HG03575 (cell line): ENCODE measurements around the gene CD3G.

Experiments
- ATAC-seq: cut with Tn5 transposase; IDR thresholded peaks from one replicate; pipeline ENCODE4 v1.9.1; 2021; ENCODE audit not compliant: unreplicated experiment, insufficient number of reproducible peaks, low FRiP score; ENCODE audit errors: extremely low read depth

CD3G gene

DNA sequence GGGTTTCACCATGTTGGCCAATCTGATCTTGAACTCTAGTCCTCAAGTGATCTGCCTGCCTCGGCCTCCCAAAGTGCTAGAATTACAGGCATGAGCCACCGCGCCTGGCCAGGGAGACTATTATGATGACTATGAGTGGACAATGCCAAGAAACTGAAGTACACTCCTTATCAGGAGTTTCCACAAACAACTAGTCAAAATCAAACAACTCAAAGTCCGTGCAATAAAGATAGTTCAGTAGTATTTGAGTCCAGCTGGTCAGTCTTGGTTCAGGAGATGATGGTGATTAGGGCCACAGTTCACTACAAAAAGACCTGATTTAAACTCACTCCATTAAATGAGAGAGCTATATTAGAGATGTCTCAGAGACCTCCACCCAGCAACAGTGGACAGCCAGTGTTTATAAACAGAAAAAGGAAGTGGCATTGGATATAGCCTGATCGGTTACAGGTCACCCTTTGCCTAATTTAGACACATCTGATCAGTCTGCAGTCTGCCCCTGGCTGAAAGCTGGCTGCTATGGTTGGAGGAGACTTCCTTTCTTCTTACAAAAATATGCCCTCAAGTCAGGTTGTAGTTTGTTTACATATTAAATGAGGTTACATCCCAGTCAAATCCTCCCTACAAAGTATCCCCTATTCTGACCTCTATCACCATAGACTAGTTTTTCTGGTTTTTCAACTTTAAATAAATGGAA lies 22.6 kb upstream of the CD3G start:
- ATAC-seq = no peak

- ATAC-seq = no peak
These were observed 21.4 kb upstream of the CD3G start for GRCh38 chr11:118322721-118323120.

GRCh38 chr11:118325283-118325682 lies 18.9 kb upstream of the CD3G start:
- no peak for ATAC-seq

DNA sequence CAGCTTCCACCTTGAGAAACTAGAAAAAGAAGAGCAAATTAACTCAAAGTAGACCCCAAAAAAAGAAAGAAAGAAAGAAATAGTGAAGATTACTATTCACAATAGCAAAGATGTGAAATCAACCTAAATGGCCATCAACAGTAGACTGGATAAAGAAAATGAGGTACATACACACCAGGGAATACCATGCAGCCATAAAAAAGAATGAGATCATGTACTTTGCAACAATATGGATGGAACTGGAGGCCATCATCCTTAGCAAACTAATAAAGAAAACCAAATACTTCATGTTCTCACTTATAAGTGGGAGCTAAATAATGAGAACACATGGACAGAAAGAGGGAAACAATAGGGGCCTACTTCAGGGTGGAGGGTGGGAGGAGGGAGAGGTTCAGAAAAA lies 15.4 kb upstream of the CD3G start:
- ATAC-seq = no peak

DNA sequence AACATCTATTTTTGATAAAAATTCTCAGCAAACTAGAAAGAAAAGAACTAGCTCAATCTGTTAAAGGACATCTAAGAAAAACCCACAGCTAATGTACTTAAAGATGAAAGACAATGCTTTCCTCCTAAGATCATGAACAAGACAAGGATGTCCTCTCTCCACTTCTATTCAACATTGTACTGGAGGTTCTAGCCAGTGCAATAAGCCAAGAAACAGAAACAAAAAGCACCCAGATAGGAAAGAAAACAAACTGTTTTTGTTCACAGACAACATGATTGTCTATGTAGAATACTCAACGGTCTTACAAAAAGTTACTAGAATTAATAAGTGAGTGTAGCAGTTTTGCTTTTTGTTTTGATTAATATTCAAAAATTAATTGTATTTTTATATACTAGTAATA lies 9.4 kb upstream of the CD3G start:
- ATAC-seq = no peak

GRCh38 chr11:118338637-118339061 lies 5.5 kb upstream of the CD3G start:
- no peak for ATAC-seq

GRCh38 chr11:118339281-118339961 lies 4.7 kb upstream of the CD3G start:
- ATAC-seq = no peak

GRCh38 chr11:118340449-118340848 lies 3.7 kb upstream of the CD3G start:
- ATAC-seq = no peak

DNA sequence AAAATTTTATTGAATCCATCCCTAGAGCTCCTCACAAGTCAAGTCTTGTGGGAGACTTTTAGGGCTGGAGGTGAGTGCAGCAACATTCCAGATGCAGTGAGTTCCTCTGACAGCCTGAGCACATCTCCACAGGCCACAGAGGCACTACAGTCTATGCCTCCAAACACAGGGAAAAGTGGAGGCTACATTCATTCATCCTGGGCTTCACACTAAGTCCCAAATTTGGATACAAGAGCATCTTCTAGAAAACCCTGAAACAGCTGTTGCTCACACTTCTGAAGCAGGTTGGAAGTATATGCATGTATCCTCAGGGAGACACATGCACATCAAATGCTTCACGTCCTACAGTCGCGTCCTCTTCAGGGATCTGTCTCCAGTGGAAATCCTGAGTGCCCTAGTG lies 2.9 kb upstream of the CD3G start:
- ATAC-seq = no peak

DNA sequence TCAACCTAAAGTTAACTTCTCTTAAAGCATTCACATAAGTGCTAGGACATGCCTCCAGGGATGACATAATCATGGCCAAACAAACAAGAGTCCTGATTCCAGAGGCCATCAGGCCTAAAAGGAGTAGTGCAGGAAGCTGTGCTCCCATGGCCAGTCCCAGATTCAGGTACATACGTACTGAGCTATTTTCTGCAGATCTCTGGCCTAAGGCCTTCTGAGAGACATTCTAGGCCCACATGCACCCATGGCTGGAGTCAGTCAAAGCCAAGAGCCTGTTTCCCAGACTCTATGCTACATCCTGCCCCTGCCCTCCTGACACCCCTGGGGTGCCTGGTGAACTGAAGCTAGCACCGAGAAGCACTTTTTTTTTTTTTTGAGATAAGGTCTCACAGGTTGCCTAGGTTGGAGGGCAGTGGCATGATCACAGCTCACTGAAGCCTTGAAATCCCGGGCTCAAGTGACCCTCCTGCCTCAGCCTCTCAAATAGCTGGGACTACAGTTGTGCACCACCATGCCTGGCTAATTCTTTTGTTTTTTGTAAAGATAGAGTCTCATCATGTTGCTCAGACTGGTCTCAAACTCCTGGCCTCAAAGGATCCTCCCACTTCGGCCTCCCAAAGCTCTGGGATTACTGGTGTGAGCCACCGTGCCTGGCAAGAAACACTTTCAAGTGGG lies 2.2 kb upstream of the CD3G start:
- no peak for ATAC-seq

DNA sequence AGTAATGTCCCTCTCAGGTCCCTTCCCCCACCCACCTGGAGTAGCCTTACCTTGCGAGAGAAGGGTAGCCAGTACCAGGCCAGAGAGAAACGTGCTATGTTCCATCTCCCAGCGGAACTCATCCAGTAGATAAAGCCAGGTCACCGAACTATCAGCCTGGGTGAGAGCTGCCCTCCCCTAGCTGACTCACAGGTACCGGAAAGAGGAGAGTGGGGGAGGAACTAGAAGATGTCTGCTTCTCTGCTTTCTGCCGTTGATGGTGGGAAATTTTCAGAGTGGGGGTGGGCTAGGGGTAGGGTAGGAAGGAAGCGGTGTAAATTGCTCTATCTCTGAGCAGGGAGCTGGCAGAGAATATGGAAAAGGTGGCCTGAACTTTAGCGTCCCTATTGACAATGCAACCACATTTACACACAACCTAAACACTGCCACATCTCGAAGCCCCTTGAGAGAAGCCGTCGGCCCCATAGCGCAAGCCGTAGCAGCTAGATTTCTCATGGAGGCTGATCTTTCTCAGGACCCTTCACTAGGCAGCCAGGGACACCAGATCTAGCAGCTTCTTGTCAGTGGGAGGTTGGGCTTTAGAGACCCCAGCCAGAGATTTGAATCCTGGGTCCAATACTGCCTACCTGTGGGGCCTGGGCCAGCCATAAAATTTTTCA lies 1.5 kb upstream of the CD3G start, which contains the start of gene CD3D:
TSS of gene CD3D (minus strand) at position 203 of the 659 bp plus-strand sequence. CDS start at position 105, 98 bp downstream.
- ATAC-seq = no peak

- no peak for ATAC-seq
These were observed 896 bp upstream of the CD3G start for GRCh38 chr11:118343248-118343647.

GRCh38 chr11:118349475-118349874 lies 5.3 kb downstream of the CD3G start:
- ATAC-seq = no peak

GRCh38 chr11:118353084-118353710 lies 9.1 kb downstream of the CD3G start:
- ATAC-seq = no peak

DNA sequence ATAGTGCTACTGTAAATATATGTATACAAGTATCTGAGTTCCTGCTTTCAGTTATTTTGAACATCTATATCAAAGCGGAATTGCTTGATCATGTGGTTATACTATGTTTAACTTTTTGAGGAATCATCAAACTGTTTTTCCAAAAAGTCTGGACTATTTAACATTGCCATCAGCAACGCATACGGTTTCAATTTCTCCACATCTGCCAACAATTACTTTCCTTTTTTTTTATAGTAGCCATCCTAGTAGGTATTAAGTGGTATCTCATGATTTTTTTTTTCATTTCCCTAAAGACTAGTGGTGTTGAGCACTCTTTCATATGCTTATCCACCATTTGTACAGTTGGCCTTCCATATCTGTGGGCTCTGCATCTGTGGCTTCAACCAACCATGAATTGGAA lies 13.9 kb downstream of the CD3G start:
- ATAC-seq = no peak

DNA sequence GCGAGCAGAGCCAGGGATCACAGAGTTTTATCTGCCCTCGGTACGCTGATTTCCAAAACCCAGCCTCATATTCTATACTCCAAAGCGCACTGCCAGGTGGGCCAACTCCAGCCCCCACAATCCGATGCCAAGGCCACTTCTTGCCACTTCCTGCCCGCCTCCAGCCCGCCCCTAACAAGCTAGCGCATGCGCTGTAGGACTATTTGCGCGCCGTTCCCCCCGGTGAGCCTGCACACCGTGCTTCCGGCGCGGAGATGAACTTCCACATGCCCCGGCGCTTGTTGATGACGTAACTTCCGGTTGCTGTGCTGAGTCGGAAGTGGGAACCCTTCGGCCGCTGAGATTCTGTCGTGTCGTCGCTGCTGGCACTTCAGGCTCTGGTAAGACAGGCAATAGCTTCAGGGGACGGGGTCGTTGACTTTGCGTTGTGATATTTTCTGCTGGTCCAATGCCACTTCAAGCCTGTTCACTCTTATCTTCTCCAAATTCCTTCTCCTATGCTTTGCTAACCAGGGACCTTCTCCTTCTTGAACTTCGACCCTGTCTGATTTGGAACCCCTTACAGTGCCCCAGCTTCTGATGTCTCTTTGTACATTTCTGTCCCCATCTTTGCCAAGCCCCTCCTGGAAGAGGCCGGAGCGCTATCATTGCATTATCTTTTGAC lies 15.3 kb downstream of the CD3G start, which contains the start of gene UBE4A:
TSS of gene UBE4A (plus strand) at position 306 of the 664 bp plus-strand sequence. CDS start 5,481 bp downstream, outside the sequence.
- peak; percentile 47 for ATAC-seq

GRCh38 chr11:118364956-118365615 lies 20.9 kb downstream of the CD3G start:
- ATAC-seq = no peak

DNA sequence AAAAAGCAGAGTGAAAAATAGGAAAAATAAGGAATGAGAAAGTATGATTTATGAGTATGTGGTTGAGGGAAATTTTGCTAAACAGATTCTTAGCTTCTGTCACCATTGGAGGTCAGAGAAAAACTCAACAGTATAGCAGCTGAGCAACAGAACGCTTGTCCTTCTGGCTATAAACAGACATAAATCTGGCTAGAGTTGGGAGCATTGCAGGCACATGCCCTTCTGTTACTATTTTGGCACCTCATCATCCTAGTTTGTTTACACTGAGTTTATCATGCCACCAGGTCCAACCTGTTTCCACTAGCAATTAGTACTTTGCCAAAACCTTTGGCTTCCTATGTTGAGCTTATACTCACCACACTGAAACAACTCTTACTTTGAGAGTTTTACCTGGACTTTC lies 22.1 kb downstream of the CD3G start:
- ATAC-seq = no peak
